Measurements from ENCODE around the gene ABCD3. TPM values are rescaled to one million over a fixed set of nuclear protein-coding genes. Genes with fewer than 3 reads are reported as not detected.
A peak's percentile ranks its signal among the peaks of the same experiment; 100 is the strongest.

Gene ABCD3
- total RNA-seq, 1 experiment from 2014 or later = 26.5 TPM

GRCh38 chr1:94512816-94513215, 94.6 kb downstream of the ABCD3 start:
- POLR2A ChIA-PET = no interaction called here
- intact Hi-C loops (cut with micrococcal nuclease) = no loop called here

GRCh38 chr1:94514095-94514727, 96.0 kb downstream of the ABCD3 start:
- Mint-ChIP-seq H3K4me3 (ENCODE audit: unreplicated experiment) (no peak overlapping the region), H3K9me3 (ENCODE audit: unreplicated experiment) (no peaks in the 10 kb centered on the region), H3K27ac (ENCODE audit: low read depth, unreplicated experiment) (no peak overlapping the region), H3K4me1 (ENCODE audit: insufficient read depth, unreplicated experiment) (no peaks in the 10 kb centered on the region), H3K27me3 (ENCODE audit: insufficient read depth, unreplicated experiment) (no peaks in the 10 kb centered on the region), H3K36me3 (ENCODE audit: insufficient read depth, unreplicated experiment) (peaks cover 24% of the 10 kb centered on the region)
- intact Hi-C loops (cut with micrococcal nuclease) = loop anchor here (1.0 kb wide), 1 partner anchor 288 kb away; no protein-coding TSS in a partner anchor
- peak; percentile 53 for DNase-seq (ENCODE audit: unreplicated experiment)
- peak; percentile 63 for TF ChIP-seq CTCF (IDR thresholded peaks at IDR 0.05; ENCODE audit: unreplicated experiment)
- BruUV-seq (replicated peaks) = no TSS peak
- POLR2A ChIA-PET = interaction anchor here (1.0 kb wide), 1 partner anchor 97 kb away, joined by 4 read pairs; no protein-coding TSS in a partner anchor
- CTCF ChIA-PET = interaction anchor here (0.6 to 28.3 kb wide), 27 partner anchors 8 to 545 kb away, joined by 3 to 457 read pairs (median 4); no protein-coding TSS in a partner anchor

More at GRCh38 chr1:94512816-94513215, 94.6 kb downstream of the ABCD3 start:
- Mint-ChIP-seq H3K9me3 (ENCODE audit: unreplicated experiment) (no peaks in the 10 kb centered on the region), H3K36me3 (ENCODE audit: insufficient read depth, unreplicated experiment) (peaks cover 18% of the 10 kb centered on the region), H3K27ac (ENCODE audit: low read depth, unreplicated experiment) (no peak overlapping the region), H3K27me3 (ENCODE audit: insufficient read depth, unreplicated experiment) (no peaks in the 10 kb centered on the region), H3K4me3 (ENCODE audit: unreplicated experiment) (no peak overlapping the region), H3K4me1 (ENCODE audit: insufficient read depth, unreplicated experiment) (no peaks in the 10 kb centered on the region)
- no peak for DNase-seq (ENCODE audit: unreplicated experiment)
- no peak for TF ChIP-seq CTCF (IDR thresholded peaks at IDR 0.05; ENCODE audit: unreplicated experiment)
- no TSS peak for BruUV-seq (replicated peaks)
- CTCF ChIA-PET = interaction anchor here (0.6 to 28.3 kb wide), 6 partner anchors 8 to 291 kb away, joined by 3 to 457 read pairs (median 12); no protein-coding TSS in a partner anchor

GRCh38 chr1:94515296-94515947, 97.2 kb downstream of the ABCD3 start:
- no peak for TF ChIP-seq CTCF (IDR thresholded peaks at IDR 0.05; ENCODE audit: unreplicated experiment)
- POLR2A ChIA-PET = no interaction called here
- H3K36me3 Mint-ChIP-seq (ENCODE audit: insufficient read depth, unreplicated experiment) = peaks cover 16% of the 10 kb centered on the region
- no TSS peak for BruUV-seq (replicated peaks)
- CTCF ChIA-PET = interaction anchor here (0.6 to 28.3 kb wide), 11 partner anchors 9 to 526 kb away, joined by 3 to 457 read pairs (median 5); no protein-coding TSS in a partner anchor
- H3K27ac Mint-ChIP-seq (ENCODE audit: low read depth, unreplicated experiment) = no peak overlapping the region
- no peaks in the 10 kb centered on the region for H3K9me3 Mint-ChIP-seq (ENCODE audit: unreplicated experiment)
- no peak for DNase-seq (ENCODE audit: unreplicated experiment)
- intact Hi-C loops (cut with micrococcal nuclease) = no loop called here
- no peaks in the 10 kb centered on the region for H3K27me3 Mint-ChIP-seq (ENCODE audit: insufficient read depth, unreplicated experiment)
- no peaks in the 10 kb centered on the region for H3K4me1 Mint-ChIP-seq (ENCODE audit: insufficient read depth, unreplicated experiment)
- no peak overlapping the region for H3K4me3 Mint-ChIP-seq (ENCODE audit: unreplicated experiment)

GRCh38 chr1:94519351-94519750, 101.2 kb downstream of the ABCD3 start:
- Mint-ChIP-seq H3K9me3 (ENCODE audit: unreplicated experiment) (no peaks in the 10 kb centered on the region), H3K4me1 (ENCODE audit: insufficient read depth, unreplicated experiment) (no peaks in the 10 kb centered on the region), H3K4me3 (ENCODE audit: unreplicated experiment) (no peak overlapping the region), H3K36me3 (ENCODE audit: insufficient read depth, unreplicated experiment) (peaks cover 17% of the 10 kb centered on the region), H3K27me3 (ENCODE audit: insufficient read depth, unreplicated experiment) (no peaks in the 10 kb centered on the region), H3K27ac (ENCODE audit: low read depth, unreplicated experiment) (no peak overlapping the region)
- DNase-seq (ENCODE audit: unreplicated experiment) = no peak
- ChIA-PET CTCF (interaction anchor here (0.6 to 28.3 kb wide), 3 partner anchors 10 to 285 kb away, joined by 3 to 457 read pairs (median 55); no protein-coding TSS in a partner anchor), POLR2A (no interaction called here)
- no TSS peak for BruUV-seq (replicated peaks)
- intact Hi-C loops (cut with micrococcal nuclease) = no loop called here
- TF ChIP-seq CTCF (IDR thresholded peaks at IDR 0.05; ENCODE audit: unreplicated experiment) = no peak
